AG04449 (cell line): ENCODE results near the gene PTTG1.

Source experiments
- CTCF ChIA-PET: fragments of 350-600 bp; formaldehyde crosslinking; extraction: SDS; loops from one replicate; lab custom pipeline; 2021; ENCODE audit warnings: antibody characterized with exemption; lab: Yijun Ruan, JAX
- POLR2A ChIA-PET: fragments of 400-600, 350-600 bp; formaldehyde crosslinking; extraction: SDS; loops from one replicate; lab custom pipeline; 2020; ENCODE audit warnings: antibody characterized with exemption, inconsistent platforms; lab: Yijun Ruan, JAX
- DNase-seq: peaks from one replicate; pipeline ENCODE4 v3.0.0-alpha.2; 2010; ENCODE audit warnings: low read depth, low spot score
- H3K4me3 ChIP-seq: 2 replicates; pipeline ENCODE4 v1.5.1; 2011; ENCODE audit warnings: low read depth, mild to moderate bottlenecking, control low read depth, low read length
- CTCF ChIP-seq: IDR thresholded peaks from one replicate; pipeline ENCODE4 v1.5.1; 2011; ENCODE audit warnings: mild to moderate bottlenecking, moderate library complexity, low read length, control low read depth, inconsistent platforms; ENCODE audit not compliant: insufficient read depth; ENCODE audit errors: missing control alignments

The PTTG1 gene

GRCh38 chr5:160445751-160446150 is 24.1 kb downstream of the PTTG1 start:
- no peak for DNase-seq
- H3K4me3 ChIP-seq, result no peak overlapping the region
- TF ChIP-seq CTCF, result no peak
- CTCF ChIA-PET, result no interaction called here
- POLR2A ChIA-PET, result no interaction called here

DNA sequence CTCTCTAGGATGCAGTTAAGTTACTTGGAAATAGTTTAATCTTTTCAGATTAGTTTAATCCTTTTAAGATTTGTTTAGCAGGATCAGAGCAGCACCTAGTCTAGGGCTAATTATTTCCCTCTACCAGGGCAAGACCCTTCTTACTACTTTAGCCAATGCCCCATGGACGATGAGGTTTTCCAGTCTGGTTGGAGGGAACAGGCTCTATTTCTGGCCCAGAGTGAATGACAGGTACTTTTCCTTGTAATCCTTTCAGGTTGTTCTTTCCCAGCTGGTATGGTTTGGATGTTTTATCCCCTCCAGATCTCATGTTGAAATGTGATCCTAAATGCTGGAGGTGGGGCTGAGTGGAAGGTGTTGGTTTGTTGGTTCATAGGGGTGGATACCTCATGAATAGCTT is 27.2 kb downstream of the PTTG1 start:
- H3K4me3 ChIP-seq, result no peak overlapping the region
- ChIA-PET POLR2A (no interaction called here), CTCF (interaction anchor here (3.7 kb wide), 1 partner anchor 10 kb away, joined by 30 read pairs; no protein-coding TSS in a partner anchor)
- no peak for TF ChIP-seq CTCF
- no peak for DNase-seq

- ChIA-PET CTCF (interaction anchor here (3.7 kb wide), 1 partner anchor 11 kb away, joined by 30 read pairs; no protein-coding TSS in a partner anchor), POLR2A (no interaction called here)
- DNase-seq, result no peak
- TF ChIP-seq CTCF, result no peak
- no peak overlapping the region for H3K4me3 ChIP-seq
These were observed 27.8 kb downstream of the PTTG1 start for GRCh38 chr5:160449458-160449857.

GRCh38 chr5:160450164-160450932 is 28.7 kb downstream of the PTTG1 start:
- DNase-seq, result no peak
- CTCF ChIA-PET, result no interaction called here
- H3K4me3 ChIP-seq, result no peak overlapping the region
- no peak for TF ChIP-seq CTCF
- POLR2A ChIA-PET, result no interaction called here

DNA sequence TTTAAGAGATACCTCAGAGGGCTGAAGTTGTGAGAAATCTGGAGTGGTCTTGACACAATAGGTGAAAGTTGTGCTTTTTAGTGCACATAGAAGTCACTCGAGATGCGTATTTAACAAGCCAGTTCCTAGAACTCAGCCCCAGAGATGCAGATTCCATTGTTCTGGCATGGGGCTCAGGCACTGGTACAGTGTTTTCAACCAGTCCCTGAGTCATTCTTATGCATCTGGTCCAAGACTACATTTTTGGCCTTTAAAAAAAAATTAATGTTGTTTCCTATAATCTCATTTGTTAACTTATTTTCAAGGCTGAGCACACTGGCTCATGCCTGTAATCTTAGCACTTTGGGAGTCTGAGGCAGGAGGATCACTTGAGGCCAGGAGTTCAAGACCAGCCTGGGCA is 29.6 kb downstream of the PTTG1 start:
- no peak for DNase-seq
- POLR2A ChIA-PET, result no interaction called here
- TF ChIP-seq CTCF, result no peak
- no peak overlapping the region for H3K4me3 ChIP-seq
- CTCF ChIA-PET, result no interaction called here

- POLR2A ChIA-PET, result no interaction called here
- TF ChIP-seq CTCF, result no peak
- no peak overlapping the region for H3K4me3 ChIP-seq
- CTCF ChIA-PET, result interaction anchor here (1.3 to 3.4 kb wide), 3 partner anchors 10 to 13 kb away, joined by 4 to 31 read pairs (median 6); no protein-coding TSS in a partner anchor
- no peak for DNase-seq
These were observed 30.4 kb downstream of the PTTG1 start for GRCh38 chr5:160452036-160452435.
